ENCODE data around the gene P3H2. TPM values are rescaled to one million over a fixed set of nuclear protein-coding genes. Genes with fewer than 3 reads are reported as not detected.

P3H2 gene
- total RNA-seq, 4 donors from 2014 or later = 3.4 to 11.7 (median 7.4) TPM

- no peak for ATAC-seq (ENCODE audit: low FRiP score)
- no peak for DNase-seq (ENCODE audit: low spot score)
- no peak for TF ChIP-seq CTCF (IDR thresholded peaks at IDR 0.05)
Measured at GRCh38 chr3:190116551-190117067, 4.1 kb downstream of the P3H2 start.

GRCh38 chr3:190110826-190111225 is 9.9 kb downstream of the P3H2 start:
- DNase-seq (ENCODE audit: low spot score) = no peak
- no peak for ATAC-seq (ENCODE audit: low FRiP score)
- TF ChIP-seq CTCF (IDR thresholded peaks at IDR 0.05) = no peak

- no peak for TF ChIP-seq CTCF (IDR thresholded peaks at IDR 0.05)
- ATAC-seq (ENCODE audit: low FRiP score) = no peak
- DNase-seq (ENCODE audit: low spot score) = no peak
Measured at GRCh38 chr3:190109441-190109840, 11.3 kb downstream of the P3H2 start.

- no peak for ATAC-seq (ENCODE audit: low FRiP score)
- no peak for DNase-seq (ENCODE audit: low spot score)
- TF ChIP-seq CTCF (IDR thresholded peaks at IDR 0.05) = no peak
Measured at GRCh38 chr3:190108804-190109203, 11.9 kb downstream of the P3H2 start.

- no peak for ATAC-seq (ENCODE audit: low FRiP score)
- DNase-seq (ENCODE audit: low spot score) = no peak
- TF ChIP-seq CTCF (IDR thresholded peaks at IDR 0.05) = no peak
Measured at GRCh38 chr3:190105876-190106275, 14.8 kb downstream of the P3H2 start.

GRCh38 chr3:190101320-190102011 is 19.2 kb downstream of the P3H2 start:
- TF ChIP-seq CTCF (IDR thresholded peaks at IDR 0.05) = no peak
- no peak for ATAC-seq (ENCODE audit: low FRiP score)
- no peak for DNase-seq (ENCODE audit: low spot score)

GRCh38 chr3:190099099-190099498 is 21.6 kb downstream of the P3H2 start:
- no peak for TF ChIP-seq CTCF (IDR thresholded peaks at IDR 0.05)
- no peak for ATAC-seq (ENCODE audit: low FRiP score)
- no peak for DNase-seq (ENCODE audit: low spot score)

All from omental fat pad (tissue), 4 donors.